ENCODE data around the gene ACSL3.
"Not testable (repeated sequence)": the region's sequence is repeated elsewhere in the genome, so short reads cannot be mapped to it uniquely, and the experiment has no call there.

The ACSL3 gene

DNA sequence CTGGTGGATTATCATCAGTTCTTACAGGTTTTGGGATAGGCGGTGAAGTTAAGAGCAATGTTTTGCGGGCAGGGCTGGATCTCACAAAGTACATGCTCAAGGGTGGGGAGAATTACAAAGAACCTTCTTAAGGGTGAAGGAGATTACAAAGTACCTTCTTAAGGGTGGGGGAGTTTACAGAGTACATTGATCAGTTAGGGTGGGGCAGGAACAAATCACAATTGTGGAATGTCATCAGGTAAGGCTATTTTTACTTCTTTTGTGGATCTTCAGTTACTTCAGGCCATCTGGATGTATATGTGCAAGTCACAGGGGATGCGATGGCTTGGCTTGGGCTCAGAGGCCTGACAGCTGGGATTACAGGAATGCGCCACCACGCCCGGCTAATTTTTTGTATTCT is 12.8 kb upstream of the ACSL3 start:
- not testable (repeated sequence) for DNase-seq (ENCODE audit: low read depth); H3K4me3 ChIP-seq (ENCODE audit: low read depth, low read length)

DNA sequence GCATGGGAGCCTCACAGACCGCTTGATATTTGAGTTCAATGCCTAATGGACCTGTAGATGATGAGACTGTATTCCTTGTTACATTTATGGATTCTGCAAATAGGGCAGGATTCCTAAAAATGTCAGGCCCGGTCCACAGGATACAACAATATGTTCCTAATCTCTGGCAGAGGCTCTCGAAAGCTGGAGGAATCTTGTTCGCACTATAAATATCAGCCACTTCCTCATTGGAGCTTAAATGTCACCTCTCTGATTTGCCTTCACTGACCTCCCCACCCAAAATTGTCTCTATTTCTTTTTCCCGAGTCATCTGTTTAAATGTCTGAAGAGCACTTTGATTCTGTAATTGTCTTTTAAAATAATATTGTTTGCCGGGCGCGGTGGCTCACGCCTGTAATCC is 12.0 kb upstream of the ACSL3 start:
- no peak for DNase-seq (ENCODE audit: low read depth)
- no peak overlapping the region for H3K4me3 ChIP-seq (ENCODE audit: low read depth, low read length)

DNA sequence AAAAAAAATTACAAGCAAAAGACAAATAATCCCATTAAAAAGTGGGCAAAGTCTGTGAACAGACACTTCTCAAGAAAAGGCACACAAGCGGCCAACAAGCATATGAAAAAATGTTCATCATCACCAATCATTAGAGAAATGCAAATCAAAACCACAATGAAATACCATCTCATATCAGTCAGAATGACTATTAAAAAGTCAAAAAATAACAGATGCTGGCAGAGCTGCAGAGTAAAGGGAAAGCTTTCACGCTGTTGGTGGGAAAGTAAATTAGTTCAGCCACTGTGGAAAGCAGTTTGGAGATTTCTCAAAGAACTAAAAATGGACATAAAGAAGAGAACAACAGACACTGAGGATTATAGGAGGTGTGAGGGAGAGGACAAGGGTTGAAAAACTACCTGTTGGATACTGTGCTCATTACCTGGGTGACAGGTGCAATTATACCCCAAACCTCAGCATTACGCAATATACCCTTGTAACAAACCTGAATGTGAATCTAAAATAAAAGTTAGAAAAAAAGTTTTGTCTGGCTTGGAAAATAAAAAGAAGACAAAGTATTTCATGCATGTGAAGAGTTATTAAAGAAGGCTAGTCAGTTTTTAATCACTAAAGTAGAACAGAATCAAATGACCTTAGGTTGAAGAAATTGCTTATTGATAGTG is 8.7 kb upstream of the ACSL3 start:
- no peak for DNase-seq (ENCODE audit: low read depth)
- H3K4me3 ChIP-seq (ENCODE audit: low read depth, low read length): no peak overlapping the region

DNA sequence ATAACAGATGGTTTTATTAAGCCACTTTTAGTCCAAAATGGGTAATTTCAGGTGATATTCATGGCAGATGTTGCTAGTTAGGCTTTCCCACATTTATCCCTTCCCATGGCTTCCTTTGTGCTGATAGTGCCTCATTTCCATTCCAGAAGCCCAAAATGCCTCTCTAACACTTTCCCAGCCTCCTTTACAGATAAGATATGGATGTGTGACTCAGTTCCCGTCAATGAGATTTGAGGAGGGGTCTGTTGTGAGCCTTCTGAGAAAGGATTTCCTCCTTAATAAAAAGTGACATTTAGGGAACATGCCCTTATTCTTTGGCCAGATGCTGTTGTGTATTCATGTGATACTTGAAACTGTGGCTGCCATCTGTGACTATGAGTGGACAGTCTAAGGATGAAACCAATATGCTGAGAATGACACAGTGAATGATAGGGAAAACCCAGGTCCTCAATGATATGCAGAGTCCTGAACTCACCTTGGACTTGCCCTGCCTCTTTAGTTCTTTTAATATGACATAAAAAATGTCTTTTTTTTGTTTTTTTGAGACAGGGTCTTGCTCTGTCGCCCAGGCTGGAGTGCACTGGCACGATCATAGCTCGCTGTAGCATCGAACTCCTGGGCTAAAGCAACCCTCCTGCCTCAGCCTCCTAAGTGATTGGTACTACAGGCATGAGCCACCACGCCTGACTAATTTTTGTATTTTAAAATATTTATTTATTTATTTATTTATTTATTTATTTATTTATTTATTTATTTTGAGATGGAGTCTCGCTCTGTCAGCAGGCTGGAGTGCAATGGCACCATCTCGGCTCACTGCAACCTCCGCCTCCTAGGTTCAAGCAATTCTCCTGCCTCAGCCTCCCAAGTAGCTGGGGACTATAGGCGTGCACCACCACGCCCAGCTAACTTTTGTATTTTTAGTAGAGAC is 5.8 kb upstream of the ACSL3 start:
- DNase-seq (ENCODE audit: low read depth): no peak
- H3K4me3 ChIP-seq (ENCODE audit: low read depth, low read length): no peak overlapping the region

DNA sequence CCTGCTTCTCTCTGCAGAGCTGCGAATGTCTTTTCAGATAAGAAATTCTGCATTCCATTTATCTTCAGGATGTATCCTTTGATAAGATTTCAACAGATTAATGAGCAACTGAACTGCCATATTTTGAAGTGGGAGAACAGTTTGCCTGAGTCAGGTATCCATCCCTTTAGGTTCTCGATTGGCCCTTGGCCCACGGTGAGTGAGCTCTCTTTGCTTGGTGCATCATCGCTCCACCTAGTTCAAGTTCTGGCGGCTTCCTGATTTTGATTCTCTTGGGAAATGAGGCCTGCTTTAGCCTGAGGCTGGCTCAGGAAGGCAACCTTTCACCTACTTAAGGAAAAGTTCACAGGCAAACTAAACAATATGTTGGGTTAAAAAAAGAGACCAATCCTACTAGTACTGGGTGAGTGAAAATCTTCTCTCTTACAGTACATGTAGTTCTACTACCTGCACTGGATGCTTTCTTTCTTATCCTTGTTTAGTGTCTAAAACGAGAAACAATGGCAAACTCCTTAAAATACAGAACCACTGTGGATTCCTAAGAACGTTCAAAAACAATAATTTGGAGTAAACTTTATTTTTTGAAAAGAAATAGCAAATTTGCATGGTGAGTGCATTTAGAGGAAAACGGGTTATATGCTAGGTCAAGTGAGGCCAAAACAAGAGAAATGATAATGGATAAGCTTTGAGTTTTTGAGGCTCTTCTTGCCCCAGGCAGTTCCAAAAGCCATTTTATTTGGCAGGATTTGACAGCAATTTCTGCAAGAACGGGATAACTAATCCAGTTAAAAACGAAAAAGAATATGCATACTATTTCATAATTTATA is 837 bp upstream of the ACSL3 start:
- peak overlapping the region; percentile 93 for H3K4me3 ChIP-seq (ENCODE audit: low read depth, low read length)

DNA sequence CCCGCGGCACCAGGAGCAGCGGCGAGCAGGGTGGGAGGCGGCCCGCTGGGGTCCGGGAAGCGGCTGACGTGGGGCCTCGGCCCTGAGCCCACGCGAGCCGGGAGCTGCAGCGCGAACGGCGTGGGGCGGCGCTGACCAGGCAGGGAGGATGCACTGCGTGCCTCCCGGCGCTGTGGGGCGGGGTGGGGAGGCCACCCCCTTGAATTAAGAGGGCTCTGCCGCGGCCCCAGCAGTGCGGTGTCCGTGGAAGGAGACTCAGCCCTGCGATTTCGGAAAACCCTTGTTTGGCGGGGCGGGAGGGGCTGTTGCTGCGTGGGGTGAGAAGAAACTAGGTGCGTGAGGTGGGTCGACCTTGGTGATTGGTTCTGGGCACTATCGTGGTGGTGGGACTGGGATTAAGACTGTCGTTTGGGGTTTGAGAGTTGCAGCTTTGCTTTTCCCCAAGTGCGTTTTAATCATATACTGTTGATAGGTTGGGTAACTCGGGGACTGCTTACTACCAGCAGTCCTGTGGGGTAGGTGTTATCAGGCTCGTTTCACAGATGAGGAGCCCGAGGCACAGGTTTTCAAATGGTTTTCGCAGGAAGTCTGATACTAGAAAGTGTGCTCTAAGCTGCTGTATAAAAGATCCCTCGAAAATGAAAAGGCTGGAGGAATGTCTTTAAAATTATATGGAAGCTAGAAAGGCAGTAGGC is 722 bp downstream of the ACSL3 start:
- no peak for DNase-seq (ENCODE audit: low read depth)
- H3K4me3 ChIP-seq (ENCODE audit: low read depth, low read length): peak overlapping the region; percentile 93

More for the DNA sequence above, 837 bp upstream of the ACSL3 start:
- peak; percentile 80 for DNase-seq (ENCODE audit: low read depth)

DNA sequence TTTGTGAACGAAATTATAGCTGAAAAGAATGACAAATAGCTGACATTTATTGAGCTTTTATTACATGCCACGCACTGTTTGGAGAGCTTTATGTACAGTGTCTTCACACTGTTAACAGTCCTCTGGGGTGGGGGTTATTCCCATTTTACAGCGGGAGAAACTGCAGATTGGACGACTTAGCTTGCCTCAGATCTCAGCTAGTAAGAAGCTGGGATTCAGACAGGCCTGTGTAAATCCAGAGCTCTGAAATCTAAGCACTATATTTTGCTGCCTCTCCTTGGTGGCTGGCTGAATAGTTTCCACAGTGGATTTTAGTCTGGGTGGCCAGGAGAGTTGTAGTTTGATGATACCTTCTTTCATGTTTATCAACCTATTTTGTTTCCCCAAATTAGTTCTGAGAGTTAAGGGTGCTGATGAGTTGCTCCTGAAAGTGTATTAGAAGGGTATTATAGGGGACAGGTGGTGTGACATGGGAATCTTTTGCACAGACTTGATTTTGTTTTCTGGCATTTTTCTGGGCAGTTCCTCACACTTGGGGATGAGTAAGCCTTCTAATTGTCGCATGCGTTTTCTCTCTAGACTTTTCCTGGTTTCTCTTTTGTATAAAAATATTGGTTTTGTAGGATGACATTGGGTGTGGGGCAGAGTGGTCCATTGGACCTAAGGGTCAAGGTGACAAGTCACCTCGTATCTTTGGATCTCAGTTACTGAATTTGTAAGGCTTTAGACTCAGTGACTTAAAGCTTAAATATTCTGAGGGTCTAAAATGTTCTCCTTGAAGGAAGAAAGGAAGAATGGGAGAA is 1.5 kb downstream of the ACSL3 start:
- H3K4me3 ChIP-seq (ENCODE audit: low read depth, low read length): peak overlapping the region; percentile 93
- no peak for DNase-seq (ENCODE audit: low read depth)

DNA sequence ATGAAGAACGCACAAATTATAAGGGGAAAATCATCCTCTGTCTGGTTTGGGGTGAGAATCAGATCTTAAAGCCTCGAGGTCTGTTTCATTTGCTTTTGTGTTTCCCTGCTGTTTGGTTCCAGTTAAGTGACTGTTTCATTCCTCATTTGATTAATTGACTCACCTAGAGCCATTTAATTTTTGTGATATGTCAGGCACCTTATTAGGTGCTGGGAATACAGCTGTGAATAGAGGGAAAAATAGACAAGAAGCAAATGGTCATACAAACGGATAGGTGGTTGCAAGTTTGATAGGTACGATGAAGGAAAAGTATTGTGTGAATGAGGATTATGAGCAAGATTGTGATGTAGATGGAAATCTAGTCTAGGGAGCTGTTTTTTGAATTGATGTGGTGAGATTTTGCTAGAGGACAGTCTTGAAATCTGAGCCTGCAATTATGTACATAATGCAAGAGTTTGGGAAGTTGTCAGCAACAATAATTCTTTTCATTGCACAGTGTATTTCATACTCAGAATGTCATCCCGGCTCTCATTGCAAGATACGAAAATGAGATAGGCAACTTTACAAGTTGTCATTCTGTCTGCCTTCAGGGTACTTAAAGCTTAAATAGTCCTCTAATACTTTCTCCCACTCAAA is 2.2 kb downstream of the ACSL3 start:
- H3K4me3 ChIP-seq (ENCODE audit: low read depth, low read length): peak overlapping the region; percentile 93
- no peak for DNase-seq (ENCODE audit: low read depth)

DNA sequence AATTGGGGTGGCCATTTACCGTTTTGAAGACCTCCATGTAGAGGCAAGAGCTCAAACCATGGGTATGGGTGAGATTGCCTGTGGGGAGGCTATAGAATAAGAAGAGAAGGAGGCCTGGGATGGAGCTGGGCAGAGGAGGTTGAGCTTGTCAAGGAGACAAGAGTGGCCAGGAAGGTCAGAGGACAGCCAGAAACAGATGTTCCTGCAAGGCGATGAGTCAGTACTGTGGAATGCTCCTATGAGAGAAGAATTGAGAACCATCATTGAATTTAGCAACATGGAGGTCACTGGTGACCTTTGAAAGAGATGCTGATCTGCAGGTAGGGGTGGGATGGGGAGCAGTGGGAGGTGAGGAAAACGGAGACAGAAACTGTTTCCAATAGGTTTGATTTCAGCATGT is 3.5 kb downstream of the ACSL3 start:
- H3K4me3 ChIP-seq (ENCODE audit: low read depth, low read length): peak overlapping the region; percentile 12
- peak; percentile 53 for DNase-seq (ENCODE audit: low read depth)

DNA sequence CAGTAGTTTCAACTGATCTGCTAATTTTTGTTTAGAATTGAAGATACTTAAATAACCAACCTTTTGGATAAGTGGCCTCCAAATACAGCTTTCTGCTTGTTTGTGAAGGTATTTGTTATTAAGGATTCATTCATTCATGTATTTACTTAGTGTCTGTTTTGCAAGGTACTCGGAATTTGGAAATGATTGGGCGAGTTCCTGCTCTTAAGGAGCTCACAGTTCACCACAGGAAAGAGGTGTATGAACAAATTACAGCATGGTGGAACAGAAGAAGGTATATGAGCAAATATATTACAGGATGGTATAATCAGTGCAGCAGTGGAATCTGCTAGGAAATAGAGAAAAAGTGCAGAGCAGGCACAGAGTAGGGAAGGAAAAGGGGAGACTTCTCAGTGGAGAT is 4.5 kb downstream of the ACSL3 start:
- no peak overlapping the region for H3K4me3 ChIP-seq (ENCODE audit: low read depth, low read length)
- DNase-seq (ENCODE audit: low read depth): no peak

DNA sequence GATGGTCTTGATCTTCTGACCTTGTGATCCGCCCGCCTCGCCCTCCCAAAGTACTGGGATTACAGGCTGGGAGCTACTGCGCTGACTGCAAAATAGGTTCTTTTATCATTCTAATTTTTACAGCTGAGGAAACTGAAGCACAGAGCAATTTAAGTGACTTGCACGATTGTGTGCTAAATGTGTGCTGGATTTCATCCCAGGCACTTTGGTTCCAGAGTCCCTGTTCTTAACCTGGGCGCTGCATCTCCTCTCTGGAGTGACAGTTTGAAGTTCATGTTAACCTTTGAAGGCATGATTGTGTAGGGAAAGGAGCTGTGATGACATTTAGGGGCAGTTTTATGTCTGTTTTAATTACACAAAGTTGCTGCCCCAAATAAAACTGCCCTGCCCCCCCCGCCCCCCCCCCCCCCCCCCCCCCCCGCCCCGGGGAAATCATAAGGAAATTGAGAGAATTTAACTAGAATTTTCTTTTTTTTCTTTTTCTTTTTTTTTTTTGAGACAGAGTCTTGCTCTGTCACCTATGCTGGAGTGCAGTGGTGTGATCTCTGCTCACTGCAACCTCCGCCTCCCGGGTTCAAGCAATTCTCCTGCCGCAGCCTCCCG is 5.6 kb downstream of the ACSL3 start:
- H3K4me3 ChIP-seq (ENCODE audit: low read depth, low read length): no peak overlapping the region
- DNase-seq (ENCODE audit: low read depth): no peak

DNA sequence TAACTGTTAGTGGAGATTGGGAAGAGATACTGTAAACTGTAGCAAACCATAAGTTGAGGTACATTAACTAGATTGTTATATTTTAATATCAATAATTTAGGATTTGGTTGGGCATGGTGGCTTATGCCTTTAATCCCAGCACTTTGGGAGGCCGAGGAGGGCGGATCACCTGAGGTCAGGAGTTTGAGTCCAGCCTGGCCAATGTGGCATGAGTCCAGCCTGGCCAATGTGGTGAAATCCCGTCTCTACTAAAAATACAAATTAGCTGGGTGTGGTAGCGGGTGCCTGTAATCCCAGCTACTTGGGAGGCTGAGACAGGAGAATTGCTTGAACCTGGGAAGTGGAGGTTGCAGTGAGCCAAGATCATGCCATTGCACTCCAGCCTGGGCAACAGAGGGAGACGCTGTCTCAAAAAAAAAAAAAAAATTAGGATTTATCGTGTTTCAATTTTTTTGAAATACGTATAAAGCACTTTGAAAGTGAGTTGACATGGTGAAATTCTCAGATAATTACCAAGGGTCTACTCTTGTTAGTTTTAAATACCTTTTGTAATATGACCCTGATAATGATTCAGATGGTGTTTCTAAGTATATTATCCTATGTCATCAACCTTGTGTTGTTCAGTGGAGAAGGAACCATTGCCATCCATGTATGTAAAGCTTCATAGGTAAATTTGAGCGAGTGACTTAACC is 7.9 kb downstream of the ACSL3 start:
- not testable (repeated sequence) for H3K4me3 ChIP-seq (ENCODE audit: low read depth, low read length); DNase-seq (ENCODE audit: low read depth)

DNA sequence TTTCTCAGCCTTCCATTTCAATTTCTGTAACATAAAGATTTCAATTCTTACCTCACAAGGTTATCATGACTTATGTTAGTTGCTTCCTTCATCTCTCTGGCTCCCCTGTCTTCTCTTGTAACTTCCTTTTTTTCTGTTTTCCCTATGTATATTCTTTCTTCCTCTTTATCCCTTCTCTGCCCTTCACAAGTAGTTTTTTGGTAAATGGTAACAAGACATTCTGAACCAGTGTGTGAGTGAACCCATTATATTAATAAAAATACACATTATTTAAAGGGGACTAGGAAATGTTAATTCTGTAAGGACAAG is 8.4 kb downstream of the ACSL3 start:
- no peak overlapping the region for H3K4me3 ChIP-seq (ENCODE audit: low read depth, low read length)
- no peak for DNase-seq (ENCODE audit: low read depth)

DNA sequence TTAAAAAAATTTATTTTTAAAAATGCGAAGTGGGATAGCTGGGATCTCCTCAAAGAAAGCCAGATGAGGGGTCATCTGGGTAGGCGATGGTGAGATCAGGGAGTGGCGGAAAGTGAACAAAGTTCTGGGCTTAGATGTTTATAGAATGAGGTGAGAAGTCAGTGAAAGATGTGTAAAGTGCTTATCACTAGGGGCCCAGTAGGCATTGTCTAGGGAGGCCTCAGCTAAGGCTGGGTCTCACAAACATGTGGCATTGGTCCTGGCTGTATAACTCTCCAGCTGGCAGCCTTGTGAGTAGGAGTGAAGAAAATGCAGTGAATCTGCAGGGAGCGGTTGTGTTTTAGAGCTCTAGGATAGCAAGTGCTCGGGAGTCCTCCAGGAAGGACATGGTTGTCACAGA is 10.5 kb downstream of the ACSL3 start:
- DNase-seq (ENCODE audit: low read depth): no peak
- no peak overlapping the region for H3K4me3 ChIP-seq (ENCODE audit: low read depth, low read length)

DNA sequence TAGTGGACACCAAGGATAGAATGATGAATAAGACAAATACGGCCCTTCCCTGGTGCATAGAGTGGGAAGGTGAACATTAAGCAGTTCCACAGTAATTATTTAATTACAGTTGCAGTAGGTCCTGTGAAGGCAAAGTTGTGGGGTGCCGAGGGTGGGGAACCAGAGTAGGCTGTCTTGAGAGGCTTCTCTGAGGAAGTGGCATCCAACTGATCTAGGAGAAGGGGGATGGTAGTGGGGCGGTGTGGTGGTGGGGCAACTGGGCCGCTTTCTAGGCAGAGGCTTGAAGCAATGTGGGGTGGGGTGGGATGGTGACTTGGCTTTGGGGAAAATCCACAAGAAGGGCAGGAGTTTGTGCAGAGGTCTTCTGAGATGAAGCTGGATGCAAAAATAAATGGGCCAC is 11.7 kb downstream of the ACSL3 start:
- no peak overlapping the region for H3K4me3 ChIP-seq (ENCODE audit: low read depth, low read length)
- no peak for DNase-seq (ENCODE audit: low read depth)

DNA sequence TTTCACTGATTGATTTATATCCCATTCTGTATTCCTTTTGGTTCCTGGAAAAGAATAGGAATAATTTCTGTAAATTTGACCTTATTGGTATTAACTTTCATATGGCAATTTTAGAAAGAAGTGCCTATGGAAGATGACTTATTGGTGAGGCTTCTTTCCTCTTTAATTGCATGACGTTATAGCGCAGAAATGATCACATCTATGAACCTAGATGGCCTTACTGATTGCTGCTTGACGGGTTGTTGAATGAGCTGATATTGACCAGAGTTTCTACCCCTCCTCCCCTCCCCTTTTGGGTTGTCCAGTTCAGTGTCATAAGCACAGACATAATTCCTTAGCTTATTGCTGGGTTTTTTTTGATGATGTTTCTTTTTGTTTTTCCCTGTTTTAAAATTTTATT is 14.6 kb downstream of the ACSL3 start:
- no peak for DNase-seq (ENCODE audit: low read depth)
- no peak overlapping the region for H3K4me3 ChIP-seq (ENCODE audit: low read depth, low read length)

DNA sequence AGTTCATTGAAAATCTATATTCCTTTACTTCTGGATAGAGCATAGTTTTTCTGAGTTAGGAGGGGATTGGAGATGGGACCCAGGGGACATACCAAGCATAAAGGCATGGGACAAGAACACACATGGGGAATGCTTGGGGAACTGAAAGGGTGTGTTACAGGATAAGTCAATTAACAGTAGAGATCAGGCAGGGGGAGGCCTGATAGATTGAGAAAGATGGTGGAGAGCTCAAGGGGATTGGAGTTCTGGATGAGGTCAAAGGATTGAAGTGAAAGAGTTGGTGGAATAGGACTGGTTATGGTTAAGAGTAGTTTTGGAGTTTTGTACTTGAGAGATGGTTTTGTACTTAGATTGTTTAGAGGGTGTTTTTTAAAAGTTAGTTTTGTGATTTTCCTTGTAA is 16.1 kb downstream of the ACSL3 start:
- H3K4me3 ChIP-seq (ENCODE audit: low read depth, low read length): no peak overlapping the region
- no peak for DNase-seq (ENCODE audit: low read depth)

Data from skeletal muscle cell (primary cell).